ENCODE measurements around the gene ARMH3.

GRCh38 chr10:101901340-101901739 lies 154.6 kb downstream of the ARMH3 start:
- TF ChIP-seq CTCF (IDR thresholded peaks at IDR 0.05) (no peak), POLR2A (IDR thresholded peaks at IDR 0.05) (no peak)

Data from body of pancreas (tissue), 4 donors.